ENCODE data around the gene RAB36.

DNA sequence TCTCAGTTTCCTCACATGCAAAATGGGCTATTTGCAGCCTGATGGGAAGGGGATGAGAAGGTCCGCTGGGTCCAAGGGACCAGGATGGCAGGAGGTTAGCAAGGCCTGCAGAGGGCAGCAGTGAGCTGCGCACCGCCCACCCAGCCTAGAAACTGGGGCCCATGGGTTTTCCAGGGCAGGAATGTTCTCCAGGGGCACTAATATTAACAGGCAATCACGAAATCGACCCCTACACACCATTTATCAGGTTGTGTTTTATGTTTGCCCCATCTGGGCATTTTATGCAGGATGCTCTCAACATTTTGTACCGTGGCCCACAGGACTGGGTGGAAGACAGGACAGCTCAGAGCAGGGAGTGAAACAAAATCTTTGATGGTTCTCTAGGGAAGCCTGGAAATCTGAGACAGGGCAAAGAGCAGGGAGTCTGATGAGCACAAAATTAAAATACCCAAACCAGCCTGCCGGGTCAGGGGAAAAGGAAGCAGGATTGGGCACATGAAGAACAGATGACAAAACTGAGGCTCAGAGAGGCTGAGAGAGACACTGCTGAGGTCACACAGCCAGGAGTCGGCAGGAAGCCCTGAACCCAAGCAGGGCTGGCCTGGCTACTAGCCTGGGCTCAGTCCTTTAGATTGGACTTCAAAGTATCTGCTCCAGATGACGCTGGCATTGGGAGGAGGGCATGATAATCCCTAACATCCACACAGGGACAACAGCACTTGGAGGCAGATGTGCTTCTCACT is 33.4 kb downstream of the RAB36 start:
- TF ChIP-seq, protein P1, sequence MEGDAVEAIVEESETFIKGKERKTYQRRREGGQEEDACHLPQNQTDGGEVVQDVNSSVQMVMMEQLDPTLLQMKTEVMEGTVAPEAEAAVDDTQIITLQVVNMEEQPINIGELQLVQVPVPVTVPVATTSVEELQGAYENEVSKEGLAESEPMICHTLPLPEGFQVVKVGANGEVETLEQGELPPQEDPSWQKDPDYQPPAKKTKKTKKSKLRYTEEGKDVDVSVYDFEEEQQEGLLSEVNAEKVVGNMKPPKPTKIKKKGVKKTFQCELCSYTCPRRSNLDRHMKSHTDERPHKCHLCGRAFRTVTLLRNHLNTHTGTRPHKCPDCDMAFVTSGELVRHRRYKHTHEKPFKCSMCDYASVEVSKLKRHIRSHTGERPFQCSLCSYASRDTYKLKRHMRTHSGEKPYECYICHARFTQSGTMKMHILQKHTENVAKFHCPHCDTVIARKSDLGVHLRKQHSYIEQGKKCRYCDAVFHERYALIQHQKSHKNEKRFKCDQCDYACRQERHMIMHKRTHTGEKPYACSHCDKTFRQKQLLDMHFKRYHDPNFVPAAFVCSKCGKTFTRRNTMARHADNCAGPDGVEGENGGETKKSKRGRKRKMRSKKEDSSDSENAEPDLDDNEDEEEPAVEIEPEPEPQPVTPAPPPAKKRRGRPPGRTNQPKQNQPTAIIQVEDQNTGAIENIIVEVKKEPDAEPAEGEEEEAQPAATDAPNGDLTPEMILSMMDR (IDR thresholded peaks at IDR 0.05; ENCODE audit: borderline replicate concordance, extremely low read depth, low read length, poor library complexity, severe bottlenecking), result peak; percentile 99
- TF ChIP-seq EZH2 (IDR thresholded peaks at IDR 0.05; ENCODE audit: borderline replicate concordance, low read depth, low read length, severe bottlenecking), result no peak
